NB4 (cell line): ENCODE measurements around the gene CSMD2.

ENCODE experiments used
- MYC ChIP-seq: IDR thresholded peaks from 2 replicates; pipeline ENCODE4 v1.6.1; 2011; ENCODE audit warnings: low read depth, low read length
- POLR2A ChIP-seq: IDR thresholded peaks from 2 replicates; pipeline ENCODE4 v1.6.1; 2011; ENCODE audit warnings: mild to moderate bottlenecking; ENCODE audit not compliant: insufficient read length; ENCODE audit errors: extremely low read depth
- TF ChIP-seq, protein P1 (sequence below): IDR thresholded peaks from one replicate; pipeline ENCODE4 v1.5.1; 2012; ENCODE audit warnings: low read depth, low read length
- TF ChIP-seq, protein P2 (sequence below): IDR thresholded peaks from 2 replicates; pipeline ENCODE4 v1.6.1; 2011; ENCODE audit warnings: low read depth, low read length

DNA sequence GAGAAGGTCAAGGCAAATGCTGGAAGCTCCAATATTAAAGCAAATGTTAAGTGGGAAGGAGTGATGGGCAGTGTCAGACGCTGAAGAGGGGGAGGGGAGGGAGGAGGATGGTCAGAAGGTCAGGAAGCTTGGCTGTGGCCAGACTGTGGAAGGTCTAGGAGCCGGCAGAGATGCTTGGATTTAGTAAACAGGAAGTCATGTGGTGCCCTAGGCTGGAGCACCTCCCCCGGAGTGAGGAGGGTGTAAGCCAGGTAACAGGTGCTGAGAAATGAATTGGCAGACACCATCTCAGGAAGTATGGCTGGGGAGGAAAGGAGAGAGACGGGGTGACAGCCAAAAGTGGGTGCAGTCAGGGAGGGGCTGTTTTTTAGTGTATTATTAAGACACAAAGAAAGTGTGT lies 17.7 kb downstream of the CSMD2 start:
- TF ChIP-seq, protein P1, sequence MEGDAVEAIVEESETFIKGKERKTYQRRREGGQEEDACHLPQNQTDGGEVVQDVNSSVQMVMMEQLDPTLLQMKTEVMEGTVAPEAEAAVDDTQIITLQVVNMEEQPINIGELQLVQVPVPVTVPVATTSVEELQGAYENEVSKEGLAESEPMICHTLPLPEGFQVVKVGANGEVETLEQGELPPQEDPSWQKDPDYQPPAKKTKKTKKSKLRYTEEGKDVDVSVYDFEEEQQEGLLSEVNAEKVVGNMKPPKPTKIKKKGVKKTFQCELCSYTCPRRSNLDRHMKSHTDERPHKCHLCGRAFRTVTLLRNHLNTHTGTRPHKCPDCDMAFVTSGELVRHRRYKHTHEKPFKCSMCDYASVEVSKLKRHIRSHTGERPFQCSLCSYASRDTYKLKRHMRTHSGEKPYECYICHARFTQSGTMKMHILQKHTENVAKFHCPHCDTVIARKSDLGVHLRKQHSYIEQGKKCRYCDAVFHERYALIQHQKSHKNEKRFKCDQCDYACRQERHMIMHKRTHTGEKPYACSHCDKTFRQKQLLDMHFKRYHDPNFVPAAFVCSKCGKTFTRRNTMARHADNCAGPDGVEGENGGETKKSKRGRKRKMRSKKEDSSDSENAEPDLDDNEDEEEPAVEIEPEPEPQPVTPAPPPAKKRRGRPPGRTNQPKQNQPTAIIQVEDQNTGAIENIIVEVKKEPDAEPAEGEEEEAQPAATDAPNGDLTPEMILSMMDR: no peak
- TF ChIP-seq POLR2A (no peak), MYC (no peak)
- TF ChIP-seq, protein P2, sequence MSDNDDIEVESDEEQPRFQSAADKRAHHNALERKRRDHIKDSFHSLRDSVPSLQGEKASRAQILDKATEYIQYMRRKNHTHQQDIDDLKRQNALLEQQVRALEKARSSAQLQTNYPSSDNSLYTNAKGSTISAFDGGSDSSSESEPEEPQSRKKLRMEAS: no peak
